ENCODE measurements around the gene SEPTIN12.

DNA sequence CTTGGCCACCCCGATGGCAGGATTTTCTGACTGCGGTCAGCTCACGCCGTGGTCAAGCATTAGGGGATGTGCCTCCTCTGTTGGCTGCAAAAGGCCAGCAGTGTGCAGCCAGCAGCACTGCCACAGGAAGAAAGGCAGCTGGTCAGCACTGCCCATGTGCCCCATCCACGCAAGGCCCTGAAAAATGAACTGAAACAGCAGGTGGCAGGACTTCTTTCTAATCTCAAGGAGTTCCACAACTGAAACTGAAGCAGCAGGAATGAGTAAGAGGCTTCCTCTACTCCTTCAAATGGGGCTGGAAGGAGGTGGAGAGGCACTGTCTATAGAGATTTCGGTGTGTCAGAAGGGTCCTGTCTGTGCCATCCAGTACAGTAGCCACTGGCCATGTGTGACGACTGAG, 24.4 kb downstream of the SEPTIN12 start:
- TF ChIP-seq CTCF (conservative IDR thresholded peaks at IDR 0.05; ENCODE audit: low read depth in 2 of 2) (no peak), REST (IDR thresholded peaks at IDR 0.05; ENCODE audit: unreplicated experiment) (no peak), EZH2phosphoT487 (IDR thresholded peaks at IDR 0.05; ENCODE audit: unreplicated experiment) (no peak), EZH2 (IDR thresholded peaks at IDR 0.05; ENCODE audit: low read depth, unreplicated experiment) (no peak), POLR2AphosphoS5 (IDR thresholded peaks at IDR 0.05; ENCODE audit: low read depth) (no peak), CREB1 (CRISPR knock-in tag; IDR thresholded peaks at IDR 0.05; ENCODE audit: low read depth) (no peak), JUNB (IDR thresholded peaks at IDR 0.05; ENCODE audit: unreplicated experiment) (no peak), STAT1 (IDR thresholded peaks at IDR 0.05; ENCODE audit: unreplicated experiment) (no peak), NANOG (IDR thresholded peaks at IDR 0.05; ENCODE audit: borderline replicate concordance) (no peak), ZNF114 (CRISPR knock-in tag; IDR thresholded peaks at IDR 0.05) (no peak), ETS1 (IDR thresholded peaks at IDR 0.05) (no peak), ZNF331 (CRISPR knock-in tag; IDR thresholded peaks at IDR 0.05; ENCODE audit: low read depth) (no peak)
- TF ChIP-seq, protein P1, sequence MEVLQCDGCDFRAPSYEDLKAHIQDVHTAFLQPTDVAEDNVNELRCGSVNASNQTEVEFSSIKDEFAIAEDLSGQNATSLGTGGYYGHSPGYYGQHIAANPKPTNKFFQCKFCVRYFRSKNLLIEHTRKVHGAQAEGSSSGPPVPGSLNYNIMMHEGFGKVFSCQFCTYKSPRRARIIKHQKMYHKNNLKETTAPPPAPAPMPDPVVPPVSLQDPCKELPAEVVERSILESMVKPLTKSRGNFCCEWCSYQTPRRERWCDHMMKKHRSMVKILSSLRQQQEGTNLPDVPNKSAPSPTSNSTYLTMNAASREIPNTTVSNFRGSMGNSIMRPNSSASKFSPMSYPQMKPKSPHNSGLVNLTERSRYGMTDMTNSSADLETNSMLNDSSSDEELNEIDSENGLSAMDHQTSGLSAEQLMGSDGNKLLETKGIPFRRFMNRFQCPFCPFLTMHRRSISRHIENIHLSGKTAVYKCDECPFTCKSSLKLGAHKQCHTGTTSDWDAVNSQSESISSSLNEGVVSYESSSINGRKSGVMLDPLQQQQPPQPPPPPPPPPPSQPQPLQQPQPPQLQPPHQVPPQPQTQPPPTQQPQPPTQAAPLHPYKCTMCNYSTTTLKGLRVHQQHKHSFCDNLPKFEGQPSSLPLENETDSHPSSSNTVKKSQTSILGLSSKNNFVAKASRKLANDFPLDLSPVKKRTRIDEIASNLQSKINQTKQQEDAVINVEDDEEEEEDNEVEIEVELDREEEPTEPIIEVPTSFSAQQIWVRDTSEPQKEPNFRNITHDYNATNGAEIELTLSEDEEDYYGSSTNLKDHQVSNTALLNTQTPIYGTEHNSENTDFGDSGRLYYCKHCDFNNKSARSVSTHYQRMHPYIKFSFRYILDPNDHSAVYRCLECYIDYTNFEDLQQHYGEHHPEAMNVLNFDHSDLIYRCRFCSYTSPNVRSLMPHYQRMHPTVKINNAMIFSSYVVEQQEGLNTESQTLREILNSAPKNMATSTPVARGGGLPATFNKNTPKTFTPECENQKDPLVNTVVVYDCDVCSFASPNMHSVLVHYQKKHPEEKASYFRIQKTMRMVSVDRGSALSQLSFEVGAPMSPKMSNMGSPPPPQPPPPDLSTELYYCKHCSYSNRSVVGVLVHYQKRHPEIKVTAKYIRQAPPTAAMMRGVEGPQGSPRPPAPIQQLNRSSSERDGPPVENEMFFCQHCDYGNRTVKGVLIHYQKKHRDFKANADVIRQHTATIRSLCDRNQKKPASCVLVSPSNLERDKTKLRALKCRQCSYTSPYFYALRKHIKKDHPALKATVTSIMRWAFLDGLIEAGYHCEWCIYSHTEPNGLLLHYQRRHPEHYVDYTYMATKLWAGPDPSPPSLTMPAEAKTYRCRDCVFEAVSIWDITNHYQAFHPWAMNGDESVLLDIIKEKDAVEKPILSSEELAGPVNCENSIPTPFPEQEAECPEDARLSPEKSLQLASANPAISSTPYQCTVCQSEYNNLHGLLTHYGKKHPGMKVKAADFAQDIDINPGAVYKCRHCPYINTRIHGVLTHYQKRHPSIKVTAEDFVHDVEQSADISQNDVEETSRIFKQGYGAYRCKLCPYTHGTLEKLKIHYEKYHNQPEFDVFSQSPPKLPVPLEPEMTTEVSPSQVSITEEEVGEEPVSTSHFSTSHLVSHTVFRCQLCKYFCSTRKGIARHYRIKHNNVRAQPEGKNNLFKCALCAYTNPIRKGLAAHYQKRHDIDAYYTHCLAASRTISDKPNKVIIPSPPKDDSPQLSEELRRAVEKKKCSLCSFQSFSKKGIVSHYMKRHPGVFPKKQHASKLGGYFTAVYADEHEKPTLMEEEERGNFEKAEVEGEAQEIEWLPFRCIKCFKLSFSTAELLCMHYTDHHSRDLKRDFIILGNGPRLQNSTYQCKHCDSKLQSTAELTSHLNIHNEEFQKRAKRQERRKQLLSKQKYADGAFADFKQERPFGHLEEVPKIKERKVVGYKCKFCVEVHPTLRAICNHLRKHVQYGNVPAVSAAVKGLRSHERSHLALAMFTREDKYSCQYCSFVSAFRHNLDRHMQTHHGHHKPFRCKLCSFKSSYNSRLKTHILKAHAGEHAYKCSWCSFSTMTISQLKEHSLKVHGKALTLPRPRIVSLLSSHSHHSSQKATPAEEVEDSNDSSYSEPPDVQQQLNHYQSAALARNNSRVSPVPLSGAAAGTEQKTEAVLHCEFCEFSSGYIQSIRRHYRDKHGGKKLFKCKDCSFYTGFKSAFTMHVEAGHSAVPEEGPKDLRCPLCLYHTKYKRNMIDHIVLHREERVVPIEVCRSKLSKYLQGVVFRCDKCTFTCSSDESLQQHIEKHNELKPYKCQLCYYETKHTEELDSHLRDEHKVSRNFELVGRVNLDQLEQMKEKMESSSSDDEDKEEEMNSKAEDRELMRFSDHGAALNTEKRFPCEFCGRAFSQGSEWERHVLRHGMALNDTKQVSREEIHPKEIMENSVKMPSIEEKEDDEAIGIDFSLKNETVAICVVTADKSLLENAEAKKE (CRISPR knock-in tag; IDR thresholded peaks at IDR 0.05): no peak
